ENCODE results near the gene SLC39A7. TPM values are rescaled to one million over a fixed set of nuclear protein-coding genes. Genes with fewer than 3 reads are reported as not detected.

SLC39A7 gene
- total and polyA plus RNA-seq, 2 of the 13 experiments (the other 11 are each of a cell fraction or from before 2014, with no cell fraction given), result 142 to 229 TPM

DNA sequence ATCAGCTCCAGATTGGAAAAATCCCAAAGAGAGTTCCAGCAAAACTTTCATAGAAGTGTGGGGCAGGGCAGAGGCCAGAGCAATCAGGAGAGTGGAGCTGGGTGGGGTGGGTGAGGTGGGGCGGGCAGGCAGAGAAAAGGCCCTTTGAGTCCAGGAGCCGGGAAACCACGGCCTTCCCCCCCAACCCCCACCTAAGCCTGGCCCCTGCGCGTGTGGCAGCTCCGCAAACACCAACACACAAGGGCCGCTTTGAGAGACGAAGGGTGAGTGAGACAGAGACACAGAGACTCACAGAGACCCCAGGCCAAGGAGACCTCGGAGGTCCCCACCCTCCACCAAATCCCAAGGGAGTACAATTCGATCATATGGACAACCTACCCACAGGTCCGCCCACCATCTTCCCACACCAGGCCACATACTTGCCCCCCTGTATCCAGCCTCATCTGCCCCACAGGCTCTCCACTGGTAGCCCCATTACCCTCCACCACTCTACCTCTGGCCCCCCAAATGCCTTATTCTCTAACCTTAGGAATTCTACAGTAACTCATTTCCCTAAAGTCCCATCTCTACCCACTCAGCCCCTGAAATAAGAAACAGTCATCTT is 10.1 kb upstream of the SLC39A7 start (continued):
- TF ChIP-seq YY1 (IDR thresholded peaks at IDR 0.05; ENCODE audit: insufficient read depth, insufficient replicate concordance, low read depth, low read length) (no peak), ZNF615 (CRISPR knock-in tag; IDR thresholded peaks at IDR 0.05; ENCODE audit: borderline replicate concordance) (no peak), ZBTB7B (CRISPR knock-in tag; IDR thresholded peaks at IDR 0.05) (peak; percentile 50; the same call in 1 of the 2 replicates), XBP1 (CRISPR knock-in tag; IDR thresholded peaks at IDR 0.05) (no peak), ZNF335 (CRISPR knock-in tag; IDR thresholded peaks at IDR 0.05) (no peak), NFKB2 (CRISPR knock-in tag; IDR thresholded peaks at IDR 0.05; ENCODE audit: borderline replicate concordance) (no peak), MXD3 (CRISPR knock-in tag; IDR thresholded peaks at IDR 0.05) (no peak), RARA (CRISPR knock-in tag; IDR thresholded peaks at IDR 0.05) (no peak), ETV6 (CRISPR knock-in tag; conservative IDR thresholded peaks at IDR 0.05) (no peak), MTA1 (CRISPR knock-in tag; IDR thresholded peaks at IDR 0.05; ENCODE audit: borderline replicate concordance) (peak; percentile 35; the same call in 1 of the 2 replicates), ZBTB42 (CRISPR knock-in tag; IDR thresholded peaks at IDR 0.05) (no peak), MIER3 (CRISPR knock-in tag; IDR thresholded peaks at IDR 0.05; ENCODE audit: borderline replicate concordance) (peak; percentile 44; the same call in 1 of the 2 replicates), SALL1 (CRISPR knock-in tag; IDR thresholded peaks at IDR 0.05) (peak; percentile 37), MED8 (CRISPR knock-in tag; IDR thresholded peaks at IDR 0.05; ENCODE audit: insufficient replicate concordance) (no peak), TFDP2 (CRISPR knock-in tag; IDR thresholded peaks at IDR 0.05) (peak; percentile 26; the same call in 1 of the 2 replicates), ZSCAN30 (CRISPR knock-in tag; IDR thresholded peaks at IDR 0.05) (no peak), WIZ (CRISPR knock-in tag; IDR thresholded peaks at IDR 0.05) (no peak)
- TF ChIP-seq, protein P1, sequence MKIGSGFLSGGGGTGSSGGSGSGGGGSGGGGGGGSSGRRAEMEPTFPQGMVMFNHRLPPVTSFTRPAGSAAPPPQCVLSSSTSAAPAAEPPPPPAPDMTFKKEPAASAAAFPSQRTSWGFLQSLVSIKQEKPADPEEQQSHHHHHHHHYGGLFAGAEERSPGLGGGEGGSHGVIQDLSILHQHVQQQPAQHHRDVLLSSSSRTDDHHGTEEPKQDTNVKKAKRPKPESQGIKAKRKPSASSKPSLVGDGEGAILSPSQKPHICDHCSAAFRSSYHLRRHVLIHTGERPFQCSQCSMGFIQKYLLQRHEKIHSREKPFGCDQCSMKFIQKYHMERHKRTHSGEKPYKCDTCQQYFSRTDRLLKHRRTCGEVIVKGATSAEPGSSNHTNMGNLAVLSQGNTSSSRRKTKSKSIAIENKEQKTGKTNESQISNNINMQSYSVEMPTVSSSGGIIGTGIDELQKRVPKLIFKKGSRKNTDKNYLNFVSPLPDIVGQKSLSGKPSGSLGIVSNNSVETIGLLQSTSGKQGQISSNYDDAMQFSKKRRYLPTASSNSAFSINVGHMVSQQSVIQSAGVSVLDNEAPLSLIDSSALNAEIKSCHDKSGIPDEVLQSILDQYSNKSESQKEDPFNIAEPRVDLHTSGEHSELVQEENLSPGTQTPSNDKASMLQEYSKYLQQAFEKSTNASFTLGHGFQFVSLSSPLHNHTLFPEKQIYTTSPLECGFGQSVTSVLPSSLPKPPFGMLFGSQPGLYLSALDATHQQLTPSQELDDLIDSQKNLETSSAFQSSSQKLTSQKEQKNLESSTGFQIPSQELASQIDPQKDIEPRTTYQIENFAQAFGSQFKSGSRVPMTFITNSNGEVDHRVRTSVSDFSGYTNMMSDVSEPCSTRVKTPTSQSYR (CRISPR knock-in tag; IDR thresholded peaks at IDR 0.05; ENCODE audit: borderline replicate concordance), result peak; percentile 83; the same call in 1 of the 2 replicates
- TF ChIP-seq, protein P2, sequence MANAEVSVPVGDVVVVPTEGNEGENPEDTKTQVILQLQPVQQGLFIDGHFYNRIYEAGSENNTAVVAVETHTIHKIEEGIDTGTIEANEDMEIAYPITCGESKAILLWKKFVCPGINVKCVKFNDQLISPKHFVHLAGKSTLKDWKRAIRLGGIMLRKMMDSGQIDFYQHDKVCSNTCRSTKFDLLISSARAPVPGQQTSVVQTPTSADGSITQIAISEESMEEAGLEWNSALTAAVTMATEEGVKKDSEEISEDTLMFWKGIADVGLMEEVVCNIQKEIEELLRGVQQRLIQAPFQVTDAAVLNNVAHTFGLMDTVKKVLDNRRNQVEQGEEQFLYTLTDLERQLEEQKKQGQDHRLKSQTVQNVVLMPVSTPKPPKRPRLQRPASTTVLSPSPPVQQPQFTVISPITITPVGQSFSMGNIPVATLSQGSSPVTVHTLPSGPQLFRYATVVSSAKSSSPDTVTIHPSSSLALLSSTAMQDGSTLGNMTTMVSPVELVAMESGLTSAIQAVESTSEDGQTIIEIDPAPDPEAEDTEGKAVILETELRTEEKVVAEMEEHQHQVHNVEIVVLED (CRISPR knock-in tag; IDR thresholded peaks at IDR 0.05; ENCODE audit: borderline replicate concordance), result no peak
- TF ChIP-seq, protein P3, sequence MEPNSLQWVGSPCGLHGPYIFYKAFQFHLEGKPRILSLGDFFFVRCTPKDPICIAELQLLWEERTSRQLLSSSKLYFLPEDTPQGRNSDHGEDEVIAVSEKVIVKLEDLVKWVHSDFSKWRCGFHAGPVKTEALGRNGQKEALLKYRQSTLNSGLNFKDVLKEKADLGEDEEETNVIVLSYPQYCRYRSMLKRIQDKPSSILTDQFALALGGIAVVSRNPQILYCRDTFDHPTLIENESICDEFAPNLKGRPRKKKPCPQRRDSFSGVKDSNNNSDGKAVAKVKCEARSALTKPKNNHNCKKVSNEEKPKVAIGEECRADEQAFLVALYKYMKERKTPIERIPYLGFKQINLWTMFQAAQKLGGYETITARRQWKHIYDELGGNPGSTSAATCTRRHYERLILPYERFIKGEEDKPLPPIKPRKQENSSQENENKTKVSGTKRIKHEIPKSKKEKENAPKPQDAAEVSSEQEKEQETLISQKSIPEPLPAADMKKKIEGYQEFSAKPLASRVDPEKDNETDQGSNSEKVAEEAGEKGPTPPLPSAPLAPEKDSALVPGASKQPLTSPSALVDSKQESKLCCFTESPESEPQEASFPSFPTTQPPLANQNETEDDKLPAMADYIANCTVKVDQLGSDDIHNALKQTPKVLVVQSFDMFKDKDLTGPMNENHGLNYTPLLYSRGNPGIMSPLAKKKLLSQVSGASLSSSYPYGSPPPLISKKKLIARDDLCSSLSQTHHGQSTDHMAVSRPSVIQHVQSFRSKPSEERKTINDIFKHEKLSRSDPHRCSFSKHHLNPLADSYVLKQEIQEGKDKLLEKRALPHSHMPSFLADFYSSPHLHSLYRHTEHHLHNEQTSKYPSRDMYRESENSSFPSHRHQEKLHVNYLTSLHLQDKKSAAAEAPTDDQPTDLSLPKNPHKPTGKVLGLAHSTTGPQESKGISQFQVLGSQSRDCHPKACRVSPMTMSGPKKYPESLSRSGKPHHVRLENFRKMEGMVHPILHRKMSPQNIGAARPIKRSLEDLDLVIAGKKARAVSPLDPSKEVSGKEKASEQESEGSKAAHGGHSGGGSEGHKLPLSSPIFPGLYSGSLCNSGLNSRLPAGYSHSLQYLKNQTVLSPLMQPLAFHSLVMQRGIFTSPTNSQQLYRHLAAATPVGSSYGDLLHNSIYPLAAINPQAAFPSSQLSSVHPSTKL (CRISPR knock-in tag; IDR thresholded peaks at IDR 0.05), result peak; percentile 49; the same call in 1 of the 2 replicates
